ENCODE measurements around the gene IQGAP1.

The IQGAP1 gene

GRCh38 chr15:90539789-90540188 lies 151.7 kb downstream of the IQGAP1 start:
- no peak for DNase-seq

GRCh38 chr15:90540768-90541167 lies 152.7 kb downstream of the IQGAP1 start:
- DNase-seq, result no peak

- no peak for DNase-seq
Observed at GRCh38 chr15:90545095-90545494, 157.1 kb downstream of the IQGAP1 start.

DNA sequence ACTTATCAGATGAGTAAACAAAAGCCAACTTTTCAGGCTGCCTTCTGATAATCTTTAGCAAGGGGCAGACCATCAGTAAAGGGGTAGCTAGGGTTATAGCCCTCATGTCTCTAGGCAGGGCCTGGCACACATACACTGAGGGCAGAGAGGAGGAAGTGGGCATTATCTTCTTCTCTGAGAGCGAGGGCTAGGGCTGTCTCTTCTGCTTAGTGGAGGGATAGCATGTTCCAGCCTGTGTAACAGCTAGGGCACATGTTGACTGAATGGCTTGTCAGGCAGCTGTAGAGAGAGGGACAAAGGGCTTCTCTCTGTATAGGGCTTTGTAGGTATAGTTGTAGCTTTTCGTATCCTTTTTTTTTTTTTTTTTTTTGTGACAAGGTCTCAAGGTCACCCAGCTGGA lies 159.5 kb downstream of the IQGAP1 start:
- DNase-seq, result no peak

GRCh38 chr15:90550919-90551318 lies 162.9 kb downstream of the IQGAP1 start:
- DNase-seq, result no peak
